Cerebellar nuclear complex (tissue), 1 donor: Measurements from ENCODE around the gene MBNL3.

ENCODE experiments used
- DNase-seq, 2 experiments: peaks; one replicate each; lab custom pipeline; 2025; lab: John Stamatoyannopoulos, UW

The MBNL3 gene

GRCh38 chrX:132488819-132489577, at the start of gene MBNL3:
TSS of gene MBNL3 (minus strand) at chrX:132489038. CDS start at chrX:132439611, 49,427 bp downstream.
- DNase-seq: no peak

- DNase-seq: no peak
These were observed 44.6 kb upstream of the MBNL3 start for GRCh38 chrX:132533409-132533808.

GRCh38 chrX:132532913-132533312, 44.1 kb upstream of the MBNL3 start:
- no peak for DNase-seq

- DNase-seq: no peak
These were observed 43.3 kb upstream of the MBNL3 start for GRCh38 chrX:132532097-132532496.

- DNase-seq: no peak
These were observed 32.0 kb upstream of the MBNL3 start for GRCh38 chrX:132520792-132521191.

GRCh38 chrX:132520213-132520612, 31.4 kb upstream of the MBNL3 start:
- DNase-seq: no peak

GRCh38 chrX:132518401-132518800, 29.6 kb upstream of the MBNL3 start:
- DNase-seq: no peak

- no peak for DNase-seq
These were observed 20.0 kb upstream of the MBNL3 start for GRCh38 chrX:132508834-132509233.

GRCh38 chrX:132505116-132505515, 16.3 kb upstream of the MBNL3 start:
- no peak for DNase-seq

GRCh38 chrX:132504417-132504816, 15.6 kb upstream of the MBNL3 start:
- DNase-seq: no peak

GRCh38 chrX:132501606-132502005, 12.8 kb upstream of the MBNL3 start:
- no peak for DNase-seq

GRCh38 chrX:132497432-132497831, 8.6 kb upstream of the MBNL3 start:
- DNase-seq: no peak

GRCh38 chrX:132493095-132493494, 4.3 kb upstream of the MBNL3 start:
- DNase-seq: no peak

- no peak for DNase-seq
These were observed 2.4 kb upstream of the MBNL3 start for GRCh38 chrX:132491191-132491590.

GRCh38 chrX:132489578-132490419, 961 bp upstream of the MBNL3 start:
- no peak for DNase-seq

- no peak for DNase-seq
These were observed 595 bp downstream of the MBNL3 start for GRCh38 chrX:132488180-132488705.

- DNase-seq: no peak
These were observed 2.1 kb downstream of the MBNL3 start for GRCh38 chrX:132486599-132487178.

- no peak for DNase-seq
These were observed 4.9 kb downstream of the MBNL3 start for GRCh38 chrX:132483951-132484350.

GRCh38 chrX:132483488-132483887, 5.3 kb downstream of the MBNL3 start:
- no peak for DNase-seq

- DNase-seq: no peak
These were observed 6.2 kb downstream of the MBNL3 start for GRCh38 chrX:132482632-132483031.

- DNase-seq: no peak
These were observed 7.4 kb downstream of the MBNL3 start for GRCh38 chrX:132481449-132481848.

- DNase-seq: no peak
These were observed 8.1 kb downstream of the MBNL3 start for GRCh38 chrX:132480581-132481203.
